AG09309 (cell line): ENCODE data around the gene STRIP1.

Experiments
- DNase-seq: peaks from one replicate; pipeline ENCODE4 v3.0.0-alpha.2; 2010; ENCODE audit warnings: low read depth
- H3K4me3 ChIP-seq: 2 replicates; pipeline ENCODE4 v1.5.1; 2011; ENCODE audit warnings: mild to moderate bottlenecking, low read depth, low read length, moderate library complexity; ENCODE audit not compliant: control insufficient read depth
- TF ChIP-seq, protein P1 (sequence below): IDR thresholded peaks from 2 replicates; pipeline ENCODE4 v1.5.1; 2011; ENCODE audit warnings: mild to moderate bottlenecking, low read depth, low read length, inconsistent platforms; ENCODE audit not compliant: insufficient read depth, control insufficient read depth; ENCODE audit errors: missing control alignments

The STRIP1 gene

DNA sequence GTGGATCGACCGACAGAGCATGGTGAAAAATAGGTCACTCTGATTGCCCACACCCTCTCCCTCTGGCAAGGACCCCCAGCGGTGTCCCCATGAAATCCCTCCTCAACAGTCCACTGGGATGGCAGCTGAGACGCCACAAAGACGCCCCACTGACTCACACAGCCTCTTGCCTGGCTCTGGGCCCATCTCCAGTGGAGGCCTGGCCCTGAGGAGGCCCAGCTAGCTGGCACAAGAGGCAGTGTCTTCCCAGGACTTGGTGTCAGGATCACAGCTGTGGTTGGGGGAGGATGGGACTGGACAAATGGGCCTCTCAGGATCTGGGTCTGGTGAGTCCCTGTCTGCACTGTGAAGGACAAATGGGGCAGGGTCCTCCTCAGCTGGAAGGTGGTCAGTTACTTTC lies 31.4 kb downstream of the STRIP1 start:
- TF ChIP-seq, protein P1, sequence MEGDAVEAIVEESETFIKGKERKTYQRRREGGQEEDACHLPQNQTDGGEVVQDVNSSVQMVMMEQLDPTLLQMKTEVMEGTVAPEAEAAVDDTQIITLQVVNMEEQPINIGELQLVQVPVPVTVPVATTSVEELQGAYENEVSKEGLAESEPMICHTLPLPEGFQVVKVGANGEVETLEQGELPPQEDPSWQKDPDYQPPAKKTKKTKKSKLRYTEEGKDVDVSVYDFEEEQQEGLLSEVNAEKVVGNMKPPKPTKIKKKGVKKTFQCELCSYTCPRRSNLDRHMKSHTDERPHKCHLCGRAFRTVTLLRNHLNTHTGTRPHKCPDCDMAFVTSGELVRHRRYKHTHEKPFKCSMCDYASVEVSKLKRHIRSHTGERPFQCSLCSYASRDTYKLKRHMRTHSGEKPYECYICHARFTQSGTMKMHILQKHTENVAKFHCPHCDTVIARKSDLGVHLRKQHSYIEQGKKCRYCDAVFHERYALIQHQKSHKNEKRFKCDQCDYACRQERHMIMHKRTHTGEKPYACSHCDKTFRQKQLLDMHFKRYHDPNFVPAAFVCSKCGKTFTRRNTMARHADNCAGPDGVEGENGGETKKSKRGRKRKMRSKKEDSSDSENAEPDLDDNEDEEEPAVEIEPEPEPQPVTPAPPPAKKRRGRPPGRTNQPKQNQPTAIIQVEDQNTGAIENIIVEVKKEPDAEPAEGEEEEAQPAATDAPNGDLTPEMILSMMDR = no peak
- DNase-seq = no peak
- no peak overlapping the region for H3K4me3 ChIP-seq

DNA sequence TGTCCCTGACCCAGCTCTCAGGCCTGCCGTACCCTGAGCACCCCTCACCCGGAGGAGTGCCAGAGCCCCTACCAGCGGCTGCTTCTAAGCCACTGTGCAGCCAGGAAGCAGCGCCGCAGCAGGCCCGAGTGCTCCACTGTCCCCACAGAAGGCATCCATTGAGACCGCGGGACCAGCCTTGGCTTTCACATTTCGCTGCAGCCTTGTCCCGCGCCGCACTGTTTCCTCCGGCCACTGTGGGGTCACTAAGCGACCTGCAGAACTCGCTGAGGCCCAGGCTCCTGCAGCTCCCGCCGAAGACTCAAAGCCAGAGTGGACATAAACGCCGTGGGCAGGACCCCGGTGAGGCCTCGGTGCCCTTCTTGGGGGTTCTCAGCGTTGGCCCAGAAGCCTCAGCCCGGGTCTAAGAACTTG lies 33.1 kb downstream of the STRIP1 start:
- TF ChIP-seq, protein P1 = no peak
- no peak for DNase-seq
- no peak overlapping the region for H3K4me3 ChIP-seq

DNA sequence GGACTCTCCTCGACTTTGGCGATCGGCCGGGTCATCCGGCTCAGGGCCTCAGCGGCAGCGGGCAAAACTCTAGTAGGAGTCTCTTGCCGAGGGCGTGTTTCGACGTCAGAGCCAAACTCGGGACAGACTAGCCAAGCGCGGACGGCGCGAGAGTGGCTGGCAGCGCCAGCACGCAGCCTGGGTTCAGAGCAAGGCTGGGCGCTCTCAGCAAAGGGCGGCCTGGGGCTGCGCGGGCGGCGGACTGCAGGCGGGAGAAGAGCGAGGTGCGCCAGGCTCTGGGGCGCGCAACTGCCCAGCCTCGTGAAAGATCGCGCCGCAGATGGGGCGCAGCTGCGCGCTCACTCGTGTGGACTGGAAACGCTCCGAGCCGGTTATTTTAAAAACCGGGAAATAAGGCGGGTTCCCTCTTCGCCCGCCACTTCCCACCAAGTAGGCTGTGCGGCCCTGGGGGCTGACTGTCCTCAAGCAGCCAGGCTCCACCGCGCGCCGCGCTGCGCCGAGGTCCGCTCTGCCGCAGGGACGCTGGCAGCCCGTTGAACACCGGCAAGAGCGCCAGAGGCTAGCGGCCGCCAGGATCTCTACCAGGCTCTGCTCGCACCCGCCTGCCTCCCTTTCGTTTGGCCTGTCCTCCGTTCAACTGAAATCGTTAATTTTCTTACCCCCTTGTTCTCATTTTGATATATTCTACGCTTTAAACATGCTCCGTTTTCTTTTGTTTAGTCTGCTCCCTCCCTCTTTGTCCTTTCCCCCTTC lies 33.6 kb downstream of the STRIP1 start:
- TF ChIP-seq, protein P1 = no peak
- no peak for DNase-seq
- no peak overlapping the region for H3K4me3 ChIP-seq

DNA sequence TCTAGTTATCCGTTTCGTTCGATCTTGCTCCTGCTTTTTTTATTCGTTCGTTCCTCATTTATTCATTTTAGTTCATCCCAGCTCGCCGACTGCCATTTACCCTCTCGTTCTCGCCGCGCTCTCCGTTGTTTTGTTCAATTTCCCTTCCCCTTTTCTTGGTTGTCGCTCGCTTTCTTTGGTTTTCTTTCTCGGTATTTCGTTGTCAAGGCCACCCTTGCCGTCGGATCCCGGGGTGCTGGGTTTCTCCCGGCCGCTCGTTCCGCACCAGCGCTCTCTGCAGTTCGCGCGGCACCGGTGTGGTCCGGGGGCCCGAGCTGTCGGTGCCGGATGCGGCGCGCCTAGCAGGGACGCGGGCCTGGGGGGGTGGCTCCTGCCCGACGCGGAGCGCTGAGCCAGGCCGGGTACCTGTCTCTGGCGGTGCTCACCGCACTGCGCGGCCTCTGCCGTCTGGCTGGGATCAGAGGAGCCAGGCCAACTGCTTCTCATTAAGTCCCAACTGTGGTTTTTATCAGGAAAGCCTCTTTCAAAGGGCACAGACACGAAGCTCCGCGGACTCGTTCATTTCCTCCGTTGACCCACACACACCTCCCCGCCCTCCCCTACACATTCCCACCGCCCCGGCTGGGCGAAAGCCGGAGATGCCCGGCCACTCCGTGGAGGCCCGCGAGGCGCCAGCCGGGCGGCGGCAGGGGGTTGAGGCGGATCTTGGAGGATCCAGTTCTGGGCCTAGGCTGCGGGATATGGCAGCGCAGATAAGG lies 34.4 kb downstream of the STRIP1 start:
- no peak overlapping the region for H3K4me3 ChIP-seq
- DNase-seq = no peak
- TF ChIP-seq, protein P1 = no peak

DNA sequence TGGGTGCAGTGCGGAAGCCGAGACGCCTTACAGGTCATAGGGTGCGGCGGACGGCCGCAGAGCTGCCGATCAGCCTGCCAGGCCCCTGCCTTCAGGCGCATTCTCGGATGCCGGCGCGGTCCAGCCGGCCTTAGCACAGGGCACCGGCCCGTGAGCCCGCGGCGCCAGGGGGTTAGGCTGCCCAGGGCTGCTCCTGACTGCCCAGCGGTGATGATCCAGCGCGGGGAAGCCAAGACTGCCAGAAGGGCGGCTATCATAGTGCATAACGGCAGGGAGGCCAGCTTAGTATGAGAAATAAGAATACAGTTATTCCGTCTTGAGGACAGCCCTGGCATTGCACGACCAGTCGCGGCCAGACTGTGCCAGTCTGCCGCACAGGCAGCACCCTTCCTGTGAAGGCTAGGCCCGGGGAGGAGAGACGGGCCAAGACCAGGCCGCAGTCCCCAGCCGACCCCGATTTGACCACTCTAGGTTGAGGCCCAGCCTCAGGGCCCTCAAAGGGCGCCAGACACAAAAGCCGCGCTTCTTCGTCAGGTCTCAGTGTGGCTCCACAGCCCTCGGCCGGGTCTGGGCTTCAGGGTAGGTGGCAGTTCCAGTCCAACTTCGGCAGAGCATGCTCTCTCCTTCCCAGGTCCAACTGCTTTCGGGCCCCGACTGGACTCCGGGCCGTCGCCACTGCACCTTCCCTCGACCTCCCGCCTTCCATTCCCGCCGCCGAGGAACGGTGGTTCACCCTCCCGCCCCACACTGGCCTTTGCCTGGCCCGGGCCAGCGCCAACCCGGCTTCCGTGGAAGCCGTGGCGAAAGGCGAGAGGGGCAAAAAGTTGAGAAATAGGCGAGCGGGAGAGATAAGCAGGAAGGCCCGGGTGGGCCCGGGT lies 35.2 kb downstream of the STRIP1 start:
- no peak overlapping the region for H3K4me3 ChIP-seq
- no peak for DNase-seq

DNA sequence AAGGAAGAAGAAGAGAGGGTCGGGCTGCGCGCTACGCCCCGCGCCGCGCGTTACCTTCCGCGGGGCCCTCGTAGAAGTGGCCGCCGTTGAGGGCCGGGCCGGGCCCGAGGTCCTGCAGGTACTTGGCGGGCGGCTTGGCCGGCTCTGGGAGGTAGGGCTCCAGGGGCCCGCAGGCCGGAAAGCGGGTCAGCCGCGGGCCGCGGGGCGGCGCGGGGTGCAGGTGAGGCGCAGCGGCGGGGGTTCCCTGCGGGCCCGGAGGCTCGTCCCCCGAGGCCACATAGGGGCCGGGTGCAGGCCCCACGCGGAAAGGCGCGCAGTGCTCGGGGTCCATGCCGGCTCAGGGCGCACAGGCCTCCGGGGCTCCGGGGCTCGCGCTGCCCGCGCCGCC lies 35.9 kb downstream of the STRIP1 start:
- TF ChIP-seq, protein P1 = no peak
- H3K4me3 ChIP-seq = no peak overlapping the region
- DNase-seq = no peak

More for the DNA sequence above, 35.2 kb downstream of the STRIP1 start:
- TF ChIP-seq, protein P1 = no peak
